NCI-H345 treated with DMSO at 0.1 percent for 48 hours (cell line): ENCODE results near the gene GALNT18.
A peak's percentile ranks its signal among the peaks of the same experiment; 100 is the strongest.

ENCODE experiments used
- DNase-seq: peaks from one replicate; lab custom pipeline; 2025; ENCODE audit not compliant: unreplicated experiment; lab: John Stamatoyannopoulos, UW

GALNT18 gene

DNA sequence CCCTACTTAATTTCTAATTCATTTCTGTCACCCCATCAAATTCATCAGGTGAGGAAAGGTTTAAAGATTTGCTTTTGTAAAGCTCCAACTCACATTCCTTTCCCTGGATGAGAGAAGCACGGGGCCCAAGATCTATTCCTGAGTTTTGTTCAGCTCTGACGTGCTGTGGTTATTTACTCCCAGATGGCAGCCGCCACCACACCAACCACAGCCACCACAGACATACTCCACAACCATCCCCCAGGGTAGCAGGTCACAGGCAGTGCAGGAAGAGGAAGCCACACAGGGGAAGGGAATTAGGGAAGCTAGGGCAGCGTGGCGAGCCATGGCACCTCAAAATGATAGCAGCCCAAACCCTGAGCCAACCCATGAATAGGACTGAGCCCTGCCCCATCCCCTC is 205.3 kb downstream of the GALNT18 start:
- DNase-seq = no peak

DNA sequence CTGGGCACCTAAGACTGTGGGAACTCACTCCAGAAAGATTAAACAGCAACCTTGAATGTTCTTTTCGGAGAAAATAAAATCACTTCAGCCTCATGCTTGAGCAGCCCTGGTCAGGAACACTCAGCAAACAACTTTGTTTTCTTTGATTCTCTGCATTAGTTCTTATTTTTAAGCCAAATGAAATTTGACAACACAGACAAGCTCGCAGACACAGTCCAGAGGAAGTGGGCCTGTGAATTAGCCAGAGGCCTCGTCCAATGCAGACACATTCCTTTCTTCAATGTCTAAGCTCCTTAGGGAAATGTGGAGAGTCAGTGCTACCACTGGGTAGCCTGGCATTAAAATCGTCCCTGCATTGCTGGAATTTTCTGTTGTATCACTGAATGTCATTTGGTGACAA is 205.9 kb downstream of the GALNT18 start:
- no peak for DNase-seq

DNA sequence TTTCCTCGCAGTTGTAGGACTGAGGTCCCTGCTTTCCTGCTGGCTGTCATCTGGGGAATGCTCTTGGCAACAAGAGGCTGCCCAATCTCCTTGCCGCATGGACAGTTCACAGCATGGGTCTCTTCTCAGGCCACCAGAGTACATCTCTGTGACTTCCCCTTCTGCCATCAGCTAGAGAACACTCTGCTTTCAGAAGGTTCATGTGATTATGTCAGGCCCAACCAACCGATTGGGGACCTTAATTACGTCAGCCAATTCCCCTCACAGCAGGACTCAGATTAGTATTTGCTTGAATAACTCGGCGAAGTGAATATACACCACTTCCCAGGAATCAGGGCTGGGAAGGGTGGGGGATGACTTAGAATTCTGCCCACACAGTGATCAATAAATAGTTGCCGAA is 206.8 kb downstream of the GALNT18 start:
- DNase-seq = no peak

DNA sequence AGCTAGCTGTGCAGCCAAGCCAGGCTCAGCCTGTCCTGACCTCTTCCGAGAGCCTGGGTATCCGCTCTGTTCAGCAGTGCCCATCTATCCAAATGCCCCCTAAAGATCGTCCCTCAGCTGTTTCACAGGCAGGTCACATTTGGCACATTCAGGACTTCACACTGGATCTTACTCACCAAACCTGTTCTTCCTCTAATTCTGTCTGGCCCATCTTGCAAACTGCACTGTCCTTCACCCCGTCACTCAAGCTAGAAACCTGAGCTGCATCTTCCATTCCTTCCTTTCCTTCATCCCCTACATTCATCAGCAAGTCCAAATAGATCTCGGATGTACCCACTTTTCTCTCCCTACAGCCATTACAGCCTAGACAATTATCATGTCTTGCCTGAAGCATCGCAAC is 208.0 kb downstream of the GALNT18 start:
- no peak for DNase-seq

DNA sequence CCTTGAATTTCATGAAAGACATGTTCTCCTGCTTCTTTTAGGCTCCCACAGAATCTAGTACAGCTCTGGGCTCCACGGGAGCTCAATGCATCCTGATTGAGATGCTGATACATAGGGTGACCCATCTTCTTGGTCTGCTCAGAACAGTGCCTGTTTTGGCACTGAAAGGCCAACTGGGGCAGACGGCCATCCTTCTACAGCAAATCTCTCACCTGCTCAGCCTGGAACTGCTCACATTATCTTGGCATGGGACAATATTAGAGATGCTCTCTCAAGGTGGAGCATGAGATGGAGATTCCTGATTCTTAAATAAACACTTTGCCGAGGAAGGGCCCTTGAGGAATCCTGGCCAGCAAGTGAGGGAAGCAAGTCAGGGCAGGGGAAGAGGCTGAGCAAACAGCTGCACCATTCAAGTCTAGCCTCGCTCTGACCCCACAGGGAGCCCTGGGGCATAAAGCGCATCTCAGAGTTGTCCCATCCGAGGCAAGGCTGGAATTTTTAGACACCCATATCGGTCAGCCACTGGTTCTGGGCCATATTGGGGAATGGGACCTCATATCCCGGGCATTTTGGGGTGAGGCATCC is 210.3 kb downstream of the GALNT18 start:
- no peak for DNase-seq

DNA sequence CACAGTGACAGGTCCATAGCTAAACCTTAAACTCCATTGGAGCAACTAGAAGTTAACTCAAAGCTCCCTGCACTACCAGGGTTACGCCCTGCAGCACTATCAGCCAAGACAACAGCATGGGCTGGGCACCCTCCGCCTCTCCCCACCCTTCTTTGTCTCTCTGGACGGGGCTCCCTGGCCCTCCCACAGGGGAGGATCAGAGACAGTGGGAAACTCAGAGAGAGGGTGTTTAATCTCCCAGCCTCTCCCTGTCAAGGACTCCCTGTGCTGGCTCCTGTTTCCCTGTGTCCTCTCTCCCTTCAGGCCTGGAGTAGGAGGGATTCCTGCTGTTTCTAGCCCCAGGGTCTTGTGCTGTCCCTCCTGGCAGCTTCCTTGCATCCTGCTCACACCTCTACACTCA is 211.9 kb downstream of the GALNT18 start:
- DNase-seq = peak; percentile 41

- DNase-seq = no peak
These were observed 212.6 kb downstream of the GALNT18 start for GRCh38 chr11:11409224-11409623.

GRCh38 chr11:11408436-11409221 is 213.2 kb downstream of the GALNT18 start:
- no peak for DNase-seq

GRCh38 chr11:11407763-11408084 is 214.1 kb downstream of the GALNT18 start:
- no peak for DNase-seq

GRCh38 chr11:11407065-11407762 is 214.6 kb downstream of the GALNT18 start:
- DNase-seq = peak; percentile 62

- DNase-seq = no peak
These were observed 215.2 kb downstream of the GALNT18 start for GRCh38 chr11:11406652-11407051.

- no peak for DNase-seq
These were observed 217.8 kb downstream of the GALNT18 start for GRCh38 chr11:11403763-11404725.

- no peak for DNase-seq
These were observed 219.8 kb downstream of the GALNT18 start for GRCh38 chr11:11401960-11402535.

- DNase-seq = no peak
These were observed 221.1 kb downstream of the GALNT18 start for GRCh38 chr11:11400635-11401232.

DNA sequence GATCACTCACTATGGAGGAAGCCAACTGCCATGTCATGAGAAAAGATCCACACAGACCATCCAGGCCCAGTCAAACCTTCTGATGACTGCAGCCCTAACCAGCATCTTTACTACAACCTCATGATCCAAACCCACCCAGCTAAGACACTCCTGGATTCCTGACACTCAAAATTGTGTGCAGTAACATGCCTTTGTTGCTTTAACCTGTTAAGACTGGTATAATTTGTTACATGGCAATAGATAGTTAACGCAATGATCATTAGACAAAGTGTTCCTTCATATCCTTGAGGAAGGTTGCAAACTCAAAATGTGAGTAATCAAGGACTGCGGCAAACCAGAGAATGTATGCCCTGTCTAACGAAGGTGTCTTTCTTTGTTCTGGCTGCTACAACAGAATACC is 221.7 kb downstream of the GALNT18 start:
- DNase-seq = no peak

- DNase-seq = no peak
These were observed 224.0 kb downstream of the GALNT18 start for GRCh38 chr11:11397781-11398180.

- DNase-seq = no peak
These were observed 224.8 kb downstream of the GALNT18 start for GRCh38 chr11:11397036-11397415.

GRCh38 chr11:11396301-11397035 is 225.3 kb downstream of the GALNT18 start:
- DNase-seq = no peak

DNA sequence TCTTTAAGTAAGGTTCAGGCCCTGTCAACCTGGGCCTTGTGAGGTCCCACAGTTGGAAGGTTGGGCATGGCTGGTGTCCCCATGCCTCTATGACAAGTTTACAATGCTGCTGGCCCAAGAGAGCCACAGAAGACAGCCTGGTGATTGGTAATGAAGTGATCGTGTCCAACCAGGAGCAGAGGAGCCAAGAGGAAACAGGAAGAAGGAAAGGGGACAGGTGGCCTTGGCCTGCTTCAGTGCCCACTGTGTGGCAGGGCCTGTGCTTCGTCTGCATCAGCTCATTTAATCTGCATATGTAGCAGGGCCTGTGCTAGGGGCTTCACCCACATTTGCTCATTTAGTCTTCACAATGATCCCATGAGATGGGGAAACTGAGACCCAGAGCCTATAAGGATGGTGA is 226.7 kb downstream of the GALNT18 start:
- DNase-seq = no peak

- no peak for DNase-seq
These were observed 227.6 kb downstream of the GALNT18 start for GRCh38 chr11:11394241-11394640.
